HG02852 (cell line): Measurements from ENCODE around the gene ABT1.

ENCODE experiments used
- ATAC-seq: cut with Tn5 transposase; IDR thresholded peaks from one replicate; pipeline ENCODE4 v1.9.1; 2021; ENCODE audit warnings: mild to moderate bottlenecking, moderate library complexity; ENCODE audit not compliant: unreplicated experiment

Gene ABT1

GRCh38 chr6:26600759-26601158 is 4.0 kb downstream of the ABT1 start:
- ATAC-seq: no peak

DNA sequence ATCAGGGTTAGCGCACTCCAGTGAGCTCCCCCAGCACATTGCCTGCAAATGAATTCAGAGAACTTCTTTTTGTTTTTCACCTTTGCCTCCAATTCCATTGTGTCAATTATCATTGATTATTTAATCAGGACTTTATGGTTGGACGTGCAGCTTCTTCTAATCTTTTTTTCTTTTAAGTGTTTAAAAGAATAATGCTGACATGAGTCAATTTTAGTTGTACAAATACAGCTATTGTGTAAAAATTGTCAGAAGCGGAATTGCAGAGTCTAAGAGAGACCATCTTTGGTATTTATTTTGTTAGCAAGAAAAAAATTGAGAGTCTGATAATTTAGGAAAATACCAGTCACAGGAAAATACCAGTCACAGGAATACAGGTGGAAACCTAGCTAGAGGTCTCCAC is 5.5 kb downstream of the ABT1 start:
- ATAC-seq: no peak

- no peak for ATAC-seq
Measured at GRCh38 chr6:26604026-26604425, 7.3 kb downstream of the ABT1 start.

DNA sequence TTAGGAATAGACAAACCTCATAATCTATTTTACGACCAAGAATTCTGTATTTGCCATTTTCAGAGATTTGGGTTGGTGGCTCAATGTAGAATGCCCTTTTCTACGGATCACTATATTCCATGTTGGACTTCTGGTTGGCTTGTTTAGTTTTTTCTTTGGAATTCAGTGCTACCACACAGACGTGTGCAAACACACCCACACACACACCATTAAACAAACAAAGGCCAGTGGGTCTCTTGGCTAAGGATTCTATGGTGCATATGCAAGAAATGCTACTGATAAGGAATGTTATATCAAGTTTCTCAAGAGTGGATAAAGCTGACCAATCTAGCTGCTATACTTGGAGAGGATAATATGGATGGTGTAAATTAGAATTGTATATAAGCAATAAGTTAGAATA is 8.0 kb downstream of the ABT1 start:
- no peak for ATAC-seq

- no peak for ATAC-seq
Measured at GRCh38 chr6:26607434-26608230, 10.9 kb downstream of the ABT1 start.

DNA sequence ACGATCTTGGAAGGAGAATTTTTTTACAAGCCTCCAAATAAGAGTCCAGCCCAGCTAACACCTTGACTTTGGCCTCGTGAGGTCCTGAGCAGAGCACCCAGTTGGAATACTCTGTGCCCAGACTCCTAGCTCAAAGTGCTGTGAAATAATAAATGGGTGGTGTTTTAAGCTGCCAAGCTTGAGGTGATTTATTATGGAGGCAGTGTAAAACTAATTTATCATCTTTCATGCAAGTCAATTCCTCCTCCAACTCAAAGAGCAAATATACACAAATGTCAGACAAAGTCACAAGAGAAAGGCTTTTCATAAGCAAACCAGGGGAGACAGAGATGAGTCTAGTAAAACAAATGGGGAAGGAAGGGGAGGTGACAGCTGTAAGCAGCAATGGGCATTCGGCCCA is 12.7 kb downstream of the ABT1 start:
- no peak for ATAC-seq

GRCh38 chr6:26611599-26611998 is 14.8 kb downstream of the ABT1 start:
- ATAC-seq: no peak

GRCh38 chr6:26613201-26613600 is 16.4 kb downstream of the ABT1 start:
- no peak for ATAC-seq

GRCh38 chr6:26613689-26614683 is 17.2 kb downstream of the ABT1 start:
- ATAC-seq: no peak

DNA sequence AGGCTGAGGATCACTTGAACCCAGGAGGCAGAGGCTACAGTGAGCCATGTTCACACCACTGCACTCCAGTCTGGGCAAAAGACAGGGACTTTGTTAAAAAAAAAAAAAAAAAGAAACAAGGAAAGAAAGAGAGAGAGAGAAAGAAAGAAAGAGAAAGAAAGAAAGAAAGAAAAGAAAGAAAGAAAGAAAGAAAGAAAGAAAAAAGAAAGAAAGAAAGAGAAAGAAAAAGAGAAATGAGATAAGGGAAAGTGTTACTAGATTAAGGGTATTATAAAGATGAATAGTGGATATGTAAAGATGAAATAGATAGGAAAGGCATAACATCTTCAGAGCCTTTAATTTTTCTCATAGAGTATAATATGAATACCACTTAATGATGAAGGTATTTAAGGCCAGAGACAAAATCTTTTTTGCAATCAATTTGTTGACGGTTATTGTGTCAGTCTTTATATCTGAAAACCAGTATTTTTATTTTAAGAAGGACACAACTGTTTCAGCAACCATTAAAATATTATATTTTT is 26.6 kb downstream of the ABT1 start:
- no peak for ATAC-seq

- ATAC-seq: no peak
Measured at GRCh38 chr6:26624557-26624956, 27.8 kb downstream of the ABT1 start.

DNA sequence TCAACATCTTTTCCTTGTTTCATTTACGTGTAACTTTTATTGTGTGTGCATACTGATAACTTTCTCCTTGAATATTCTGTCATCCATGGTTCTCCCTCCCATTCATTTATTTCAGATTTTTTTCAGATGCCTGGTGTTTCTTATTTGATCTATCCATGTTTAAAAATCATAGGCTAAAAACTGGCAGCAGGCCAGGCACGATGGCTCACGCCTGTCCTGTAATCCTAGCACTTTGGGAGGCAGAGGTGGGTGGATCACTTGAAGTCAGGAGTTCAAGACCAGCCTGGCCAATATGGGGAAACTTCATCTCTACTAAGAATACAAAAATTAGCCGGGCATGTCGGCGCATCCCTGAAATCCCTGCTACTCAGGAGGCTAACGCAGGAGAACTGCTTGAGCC is 31.1 kb downstream of the ABT1 start:
- no peak for ATAC-seq

GRCh38 chr6:26629359-26629758 is 32.6 kb downstream of the ABT1 start:
- no peak for ATAC-seq

DNA sequence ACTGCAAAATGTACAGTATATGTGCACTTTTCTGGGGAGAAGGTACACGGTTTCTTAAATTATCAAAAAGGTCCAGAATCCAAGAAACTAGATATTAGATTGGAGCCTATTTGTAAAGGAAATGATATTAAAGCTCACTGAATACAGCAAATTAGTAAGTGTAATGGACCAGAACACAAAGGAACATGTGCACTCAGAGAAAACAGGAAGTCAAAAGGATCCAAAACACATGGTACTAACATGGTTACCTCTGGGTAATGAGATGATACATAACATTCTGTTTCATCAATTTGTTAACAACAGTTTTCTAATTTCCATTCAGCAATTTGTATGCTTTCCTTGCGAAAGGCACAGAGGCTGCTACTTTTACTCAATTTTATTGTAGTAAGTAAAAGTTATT is 44.1 kb downstream of the ABT1 start:
- ATAC-seq: no peak

DNA sequence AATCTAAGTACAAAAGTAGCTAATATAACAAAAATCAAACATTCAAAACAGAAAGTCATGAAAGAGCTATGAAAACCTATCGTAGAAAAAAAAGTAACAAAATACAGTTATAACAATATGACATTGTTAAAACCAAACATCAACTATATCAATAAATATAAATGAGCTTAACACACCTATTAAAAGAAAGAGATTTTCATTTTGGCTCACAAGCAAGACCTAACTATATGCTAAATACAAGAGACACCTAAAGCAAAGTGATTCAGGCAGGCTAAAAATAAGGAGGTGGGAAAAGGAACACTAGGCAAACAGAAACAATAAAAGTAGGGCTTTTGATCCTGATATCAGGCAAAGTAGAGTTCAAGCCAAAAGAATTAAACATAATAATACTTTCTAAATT is 49.3 kb downstream of the ABT1 start:
- ATAC-seq: no peak
